Suprapubic skin (tissue), 2 donors: ENCODE results near the gene TMEM192.

Experiments used
- EP300 ChIP-seq: sonication (generic); formaldehyde crosslinking; IDR thresholded peaks from one replicate; pipeline ENCODE4 v1.6.1; 2017; ENCODE audit warnings: antibody characterized with exemption
- POLR2A ChIP-seq, 2 donors: fragments of 450-650 bp; IDR thresholded peaks; one replicate each; pipeline ENCODE4 v1.6.1; 2017; ENCODE audit warnings: antibody characterized with exemption in 2 of 2, mild to moderate bottlenecking in 2 of 2, moderate library complexity in 2 of 2

DNA sequence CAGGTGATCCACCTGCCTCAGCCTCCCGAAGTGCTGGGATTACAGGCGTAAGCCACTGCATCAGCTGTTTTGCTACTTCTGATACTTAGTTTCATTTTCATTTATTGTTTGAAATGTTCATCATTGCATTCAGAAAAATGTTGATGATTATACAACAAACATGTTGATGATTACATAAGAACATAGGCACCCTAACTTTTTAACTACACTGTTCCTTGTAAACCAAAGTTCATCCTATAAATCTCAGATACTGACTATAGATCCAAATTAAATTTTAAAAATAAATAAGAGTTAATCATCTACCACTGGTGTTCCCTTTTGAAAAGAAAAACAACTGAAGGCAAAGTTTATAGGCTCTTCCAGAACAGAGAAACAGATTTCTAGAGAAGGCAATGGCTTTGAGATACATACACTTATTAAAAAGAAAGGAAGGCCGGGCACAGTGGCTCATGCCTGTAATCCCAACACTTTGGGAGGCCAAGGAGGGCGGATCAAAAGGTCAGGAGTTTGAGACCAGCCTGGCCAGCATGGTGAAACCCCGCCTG, 35.6 kb downstream of the TMEM192 start:
- TF ChIP-seq POLR2A (IDR thresholded peaks at IDR 0.05) (no peak), EP300 (no peak)
